H1 (cell line): ENCODE data around the gene VSTM2L. TPM values are rescaled to one million over a fixed set of nuclear protein-coding genes. Genes with fewer than 3 reads are reported as not detected.

Source experiments
- CTCF ChIA-PET: fragments of 300-600 bp; sonication (Branson Sonifier 250); formaldehyde crosslinking; loops from one replicate; lab custom pipeline; 2021; ENCODE audit not compliant: partially characterized antibody; lab: Charles Lee
- POLR2A ChIA-PET: fragments of 300-600 bp; sonication (Branson Sonifier 250); formaldehyde crosslinking; loops from one replicate; lab custom pipeline; 2021; ENCODE audit warnings: inconsistent platforms; ENCODE audit not compliant: partially characterized antibody; lab: Charles Lee
- DNase-seq, 2 experiments: peaks; one replicate each; pipeline versions ENCODE4 v3.0.0 to v3.0.0-alpha.2; 2010 to 2022; ENCODE audit warnings: low spot score in 2 of 2, low read depth in 1 of 2, mixed read lengths in 1 of 2
- FAIRE-seq: peaks from 2 replicates; lab custom pipeline; 2011; peaks lifted over from hg19 to GRCh38; lab: Jason Lieb, UNC
- H2AFZ ChIP-seq: 2 replicates; pipeline ENCODE4 v1.8.1; 2012; ENCODE audit warnings: low read length, inconsistent platforms
- H2AK5ac ChIP-seq: 2 replicates; pipeline ENCODE4 v1.6.1; 2013; ENCODE audit warnings: low read depth, low read length
- H2BK120ac ChIP-seq: replicated peaks from 2 replicates; pipeline ENCODE3; 2013; ENCODE audit warnings: low read depth, low read length, inconsistent platforms
- H2BK12ac ChIP-seq: 2 replicates; pipeline ENCODE4 v1.6.1; 2013; ENCODE audit warnings: low read depth, low read length
- H2BK15ac ChIP-seq: 2 replicates; pipeline ENCODE4 v1.6.1; 2013; ENCODE audit warnings: low read length
- H2BK20ac ChIP-seq: 2 replicates; pipeline ENCODE4 v1.6.1; 2013; ENCODE audit warnings: low read length
- H2BK5ac ChIP-seq: 2 replicates; pipeline ENCODE4 v1.6.1; 2013; ENCODE audit warnings: low read depth, low read length
- H3K14ac ChIP-seq: 2 replicates; pipeline ENCODE4 v1.6.1; 2013; ENCODE audit warnings: inconsistent platforms; ENCODE audit not compliant: insufficient read length
- H3K18ac ChIP-seq: 2 replicates; pipeline ENCODE4 v1.6.1; 2013; ENCODE audit warnings: low read length; ENCODE audit errors: extremely low read depth
- H3K23ac ChIP-seq: 2 replicates; pipeline ENCODE4 v1.6.1; 2013; ENCODE audit warnings: inconsistent platforms; ENCODE audit not compliant: insufficient read length
- H3K23me2 ChIP-seq: 2 replicates; pipeline ENCODE4 v1.6.1; 2013; ENCODE audit warnings: low read depth, low read length
- H3K27ac ChIP-seq: 2 replicates; pipeline ENCODE4 v1.6.1; 2011; ENCODE audit warnings: low read depth, low read length, inconsistent platforms
- H3K27me3 ChIP-seq, 4 experiments: replicated peaks in 1 of 4; 1 replicate in 1 of 4; 2 replicates in 3 of 4; pipeline versions ENCODE4 v1.6.1 to v1.8.1; 2011 to 2013; ENCODE audit warnings: low read length in 3 of 4, mild to moderate bottlenecking in 3 of 4, inconsistent platforms in 2 of 4, mixed read lengths in 2 of 4, moderate library complexity in 1 of 4; ENCODE audit not compliant: control insufficient read depth in 3 of 4, insufficient read depth in 3 of 4; ENCODE audit errors: extremely low read depth in 1 of 4
- H3K36me3 ChIP-seq, 4 experiments: 2 replicates each; pipeline versions ENCODE4 v1.6.1 to v1.8.1; 2011 to 2013; ENCODE audit warnings: mild to moderate bottlenecking in 4 of 4, low read length in 3 of 4, moderate library complexity in 2 of 4, control low read depth in 1 of 4, inconsistent platforms in 1 of 4; ENCODE audit not compliant: insufficient read depth in 4 of 4, control insufficient read depth in 2 of 4
- H3K4ac ChIP-seq: replicated peaks from 2 replicates; pipeline ENCODE3; 2013; ENCODE audit warnings: low read length, low read depth, mixed read lengths, inconsistent platforms; ENCODE audit not compliant: insufficient read length
- H3K4me1 ChIP-seq, 4 experiments: replicated peaks in 1 of 4; 1 replicate in 1 of 4; 2 replicates in 3 of 4; pipeline versions ENCODE4 v1.6.1 to v1.8.1; 2011 to 2013; ENCODE audit warnings: low read length in 3 of 4, inconsistent platforms in 2 of 4, mixed read lengths in 1 of 4; ENCODE audit not compliant: insufficient read depth in 4 of 4, control insufficient read depth in 3 of 4
- H3K4me2 ChIP-seq, 2 experiments: 2 replicates each; pipeline versions ENCODE4 v1.6.1 to v1.8.1; 2011 to 2013; ENCODE audit warnings: low read depth in 2 of 2, low read length in 2 of 2, control low read depth in 1 of 2, inconsistent platforms in 1 of 2, mild to moderate bottlenecking in 1 of 2; ENCODE audit not compliant: insufficient read depth in 1 of 2
- H3K4me3 ChIP-seq, 4 experiments: fragments of 200-600, 300-600 bp in 1 of 4; sonication (generic), shearing (Covaris generic), sonication (Bioruptor Twin) in 1 of 4; 2 replicates each; pipeline versions ENCODE4 v1.5.1 to v1.8.1; 2011 to 2016; ENCODE audit warnings: low read length in 4 of 4, low read depth in 3 of 4, control low read depth in 2 of 4, inconsistent platforms in 2 of 4, mild to moderate bottlenecking in 2 of 4, mixed read lengths in 1 of 4, moderate library complexity in 1 of 4; ENCODE audit not compliant: insufficient read depth in 2 of 4; ENCODE audit errors: extremely low read depth in 1 of 4
- H3K56ac ChIP-seq: replicated peaks from 2 replicates; pipeline ENCODE3; 2013; ENCODE audit warnings: low read depth, mild to moderate bottlenecking, mixed read lengths, low read length, inconsistent platforms; ENCODE audit not compliant: insufficient read length
- H3K79me1 ChIP-seq: 2 replicates; pipeline ENCODE4 v1.6.1; 2013; ENCODE audit warnings: low read depth, low read length, control low read depth
- H3K79me2 ChIP-seq, 2 experiments: 2 replicates each; pipeline versions ENCODE4 v1.6.1 to v1.8.1; 2012 to 2013; ENCODE audit warnings: low read length in 2 of 2, mild to moderate bottlenecking in 2 of 2, inconsistent platforms in 1 of 2; ENCODE audit not compliant: insufficient read depth in 2 of 2, control insufficient read depth in 1 of 2
- H3K9ac ChIP-seq, 4 experiments: replicated peaks in 1 of 4; 1 replicate in 1 of 4; 2 replicates in 3 of 4; pipeline versions ENCODE4 v1.6.1 to v1.8.1; 2011 to 2013; ENCODE audit warnings: low read depth in 3 of 4, low read length in 3 of 4, control low read depth in 2 of 4, mild to moderate bottlenecking in 2 of 4, moderate library complexity in 2 of 4, inconsistent platforms in 1 of 4; ENCODE audit errors: extremely low read depth in 1 of 4
- H3K9me3 ChIP-seq, 2 experiments: 2 replicates each; pipeline versions ENCODE4 v1.6.1 to v1.8.1; 2012 to 2013; ENCODE audit warnings: mild to moderate bottlenecking in 2 of 2, moderate library complexity in 2 of 2, control low read depth in 1 of 2, inconsistent platforms in 1 of 2, low read depth in 1 of 2, low read length in 1 of 2, mixed read lengths in 1 of 2; ENCODE audit not compliant: insufficient read depth in 2 of 2
- H4K20me1 ChIP-seq, 2 experiments: replicated peaks in 1 of 2; 2 replicates each; pipeline versions ENCODE3 to v1.8.1; 2011 to 2013; ENCODE audit warnings: inconsistent platforms in 2 of 2, low read length in 2 of 2, mild to moderate bottlenecking in 1 of 2; ENCODE audit not compliant: insufficient read depth in 2 of 2, control insufficient read depth in 1 of 2
- H4K5ac ChIP-seq: 2 replicates; pipeline ENCODE4 v1.6.1; 2013; ENCODE audit warnings: low read length, low read depth, mixed read lengths, inconsistent platforms; ENCODE audit not compliant: insufficient read length
- H4K8ac ChIP-seq: 2 replicates; pipeline ENCODE4 v1.8.0; 2013; ENCODE audit warnings: mild to moderate bottlenecking, moderate library complexity, low read length, inconsistent platforms; ENCODE audit not compliant: insufficient read depth; ENCODE audit errors: extremely low read depth
- H4K91ac ChIP-seq: replicated peaks from 2 replicates; pipeline ENCODE3; 2013; ENCODE audit warnings: low read length, mixed read lengths, inconsistent platforms; ENCODE audit not compliant: insufficient read length
- BRCA1 ChIP-seq: IDR thresholded peaks from 2 replicates; pipeline ENCODE4 v1.6.1; 2012; ENCODE audit warnings: low read depth, low read length, improper control_type of control experiment
- CBX5 ChIP-seq: fragments of 300-800, 300-1000 bp; sonication (generic); IDR thresholded peaks from 2 replicates; pipeline ENCODE4 v1.7.1; 2016; ENCODE audit warnings: antibody characterized with exemption, low read length, low read depth
- CREB1 ChIP-seq: IDR thresholded peaks from 2 replicates; pipeline ENCODE4 v1.6.1; 2012; ENCODE audit warnings: inconsistent platforms
- KDM5A ChIP-seq: fragments of 200-600 bp; IDR thresholded peaks from 2 replicates; pipeline ENCODE4 v1.7.1; 2012; ENCODE audit warnings: mild to moderate bottlenecking, low read length, inconsistent platforms, mixed read lengths
- SRF ChIP-seq: IDR thresholded peaks from 2 replicates; pipeline ENCODE4 v1.6.1; 2011; ENCODE audit warnings: mild to moderate bottlenecking, low read depth, low read length, moderate library complexity
- TAF1 ChIP-seq: IDR thresholded peaks from 2 replicates; pipeline ENCODE4 v1.6.1; 2011; ENCODE audit warnings: mild to moderate bottlenecking, low read depth, low read length
- TAF7 ChIP-seq: optimal IDR thresholded peaks from 2 replicates; pipeline ENCODE3; 2011; ENCODE audit warnings: low read depth, mild to moderate bottlenecking, inconsistent platforms, low read length, moderate library complexity, borderline replicate concordance
- TBP ChIP-seq: IDR thresholded peaks from 2 replicates; pipeline ENCODE4 v1.6.1; 2011; ENCODE audit warnings: low read depth, low read length, improper control_type of control experiment
- TCF12 ChIP-seq: IDR thresholded peaks from 2 replicates; pipeline ENCODE4 v1.6.1; 2011; ENCODE audit warnings: low read depth, mild to moderate bottlenecking, low read length
- WGBS, 2 experiments: shearing (Covaris generic) in 1 of 2; methylation state at CpG; one replicate each; pipeline versions ENCODE4 v1.1.6 to v1.1.7; 2013 to 2015; ENCODE audit warnings: low lambda C conversion rate in 2 of 2, mixed read lengths in 2 of 2, inconsistent platforms in 1 of 2, low coverage in 1 of 2, missing lambda C conversion rate in 1 of 2; ENCODE audit not compliant: insufficient replicate concordance in 2 of 2, insufficient coverage in 1 of 2, insufficient read length in 1 of 2; ENCODE audit errors: extremely low coverage in 1 of 2, missing lambda C conversion rate in 1 of 2; 5-methylcytosine and 5-hydroxymethylcytosine counted together
- polyA plus RNA-seq, 7 experiments: library from polyadenylated mRNA; depleted of rRNA in 3 of 7; stranded (reverse) in 5 of 7; unstranded in 2 of 7; fragments of >200 nt in 5 of 7; fragments of 200-250 nt in 2 of 7; gene quantifications; 1 replicate in 5 of 7; 2 replicates in 1 of 7; 4 replicates in 1 of 7; pipeline versions ENCODE4 v1.2.1 to v1.2.3, GENCODE V29; 2011 to 2013; ENCODE audit warnings: missing spikeins in 2 of 7, mixed read lengths in 2 of 7
- total RNA-seq: library from RNA; stranded (reverse); fragmentation: NEBNext Ultra II Directional; extraction: Animal tissue kit (Norgen Biotek cat#: 25700); gene quantifications from 2 replicates; pipeline ENCODE4 v1.2.1, GENCODE V29; 2021
- TF ChIP-seq, protein P1 (sequence below): IDR thresholded peaks from 2 replicates; pipeline ENCODE4 v1.6.1; 2012; ENCODE audit warnings: inconsistent platforms
- TF ChIP-seq, protein P2 (sequence below), 3 experiments: IDR thresholded peaks; 1 replicate in 2 of 3; 2 replicates in 1 of 3; pipeline versions ENCODE4 v1.5.1 to v1.6.1; 2011; ENCODE audit warnings: low read length in 3 of 3, mild to moderate bottlenecking in 3 of 3, inconsistent platforms in 2 of 3, low read depth in 1 of 3, moderate library complexity in 1 of 3; ENCODE audit not compliant: insufficient read depth in 1 of 3; ENCODE audit errors: control extremely low read depth in 1 of 3

The VSTM2L gene
- total and polyA plus RNA-seq, 2 of the 8 experiments (the other 6 are each of a cell fraction or from before 2014, with no cell fraction given): 1.3 to 3.2 TPM

DNA sequence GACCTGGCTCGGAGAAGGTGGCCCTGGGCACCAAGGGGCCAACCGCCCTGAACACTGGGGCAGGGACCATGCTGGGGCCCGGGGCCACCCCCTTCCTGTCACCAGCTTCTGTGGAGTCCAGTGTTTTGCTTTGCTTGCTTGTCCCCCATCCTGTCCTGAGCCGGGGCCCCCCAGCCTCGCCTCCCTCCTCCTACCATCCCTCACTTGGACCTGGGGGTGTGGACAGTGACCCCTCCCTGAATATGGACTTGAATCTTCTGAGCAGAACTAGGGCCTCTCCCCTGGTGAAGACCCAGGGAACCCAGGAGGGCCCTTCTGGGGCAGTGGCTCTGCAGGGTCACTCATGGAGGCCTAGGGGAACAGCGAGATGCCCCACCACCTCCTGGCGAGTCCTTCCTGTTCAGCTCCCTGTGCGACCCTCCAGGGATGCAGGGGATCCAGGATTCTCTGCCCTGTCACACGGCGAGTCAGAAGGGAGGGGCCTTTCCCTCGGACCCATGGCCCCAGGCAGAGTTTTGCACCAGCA, 41.6 kb downstream of the VSTM2L start:
- Histone ChIP-seq H2AFZ (no peak overlapping the region), H3K4me3 (no peak overlapping the region), H4K91ac (no peak overlapping the region), H3K27me3 (no peaks in the 10 kb centered on the region), H3K9ac (no peak overlapping the region), H2BK120ac (no peak overlapping the region), H2BK20ac (no peak overlapping the region), H4K8ac (peak overlapping the region; percentile 11), H3K23me2 (no peaks in the 10 kb centered on the region; the same call in 1 of the 2 replicates), H2BK5ac (no peak overlapping the region), H3K79me2 (no peaks in the 10 kb centered on the region), H4K5ac (no peak overlapping the region), H3K4ac (no peak overlapping the region), H3K56ac (no peak overlapping the region), H3K36me3 (no peaks in the 10 kb centered on the region), H4K20me1 (peaks cover 0 to 1% of the 10 kb centered on the region in 2 experiments), H2AK5ac (no peak overlapping the region), H3K23ac (no peak overlapping the region), H3K18ac (no peak overlapping the region; the same call in 1 of the 2 replicates), H2BK15ac (no peak overlapping the region), H3K4me1 (0 out of 7 replicates have a peak, but pooled peaks cover 0 to 4% (median 0%) of the 10 kb centered on the region in 4 experiments), H2BK12ac (no peak overlapping the region), H3K27ac (no peak overlapping the region; the same call in 1 of the 2 replicates), H3K14ac (no peak overlapping the region), H3K4me2 (no peak overlapping the region), H3K9me3 (no peaks in the 10 kb centered on the region), H3K79me1 (no peaks in the 10 kb centered on the region)
- POLR2A ChIA-PET: interaction anchor here (1.5 kb wide), 1 partner anchor 36 kb away, joined by 4 read pairs; no protein-coding TSS in a partner anchor
- CTCF ChIA-PET: interaction anchor here (0.6 to 4.9 kb wide), 11 partner anchors 9 to 208 kb away, joined by 3 to 42 read pairs (median 4); no protein-coding TSS in a partner anchor
- FAIRE-seq: no peak
- WGBS, 2 experiments: 84% methylated on average over 6 of the region's 11 CpGs; no CpG with 5 or more reads in 1 of the 2 experiments
- DNase-seq: peak in 1 of 2 experiments; percentile 40
- TF ChIP-seq SRF: no peak
- no peak for TF ChIP-seq CREB1
- TF ChIP-seq CBX5: no peak
- TF ChIP-seq, protein P1, sequence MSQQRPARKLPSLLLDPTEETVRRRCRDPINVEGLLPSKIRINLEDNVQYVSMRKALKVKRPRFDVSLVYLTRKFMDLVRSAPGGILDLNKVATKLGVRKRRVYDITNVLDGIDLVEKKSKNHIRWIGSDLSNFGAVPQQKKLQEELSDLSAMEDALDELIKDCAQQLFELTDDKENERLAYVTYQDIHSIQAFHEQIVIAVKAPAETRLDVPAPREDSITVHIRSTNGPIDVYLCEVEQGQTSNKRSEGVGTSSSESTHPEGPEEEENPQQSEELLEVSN: no peak
- TF ChIP-seq, protein P2, sequence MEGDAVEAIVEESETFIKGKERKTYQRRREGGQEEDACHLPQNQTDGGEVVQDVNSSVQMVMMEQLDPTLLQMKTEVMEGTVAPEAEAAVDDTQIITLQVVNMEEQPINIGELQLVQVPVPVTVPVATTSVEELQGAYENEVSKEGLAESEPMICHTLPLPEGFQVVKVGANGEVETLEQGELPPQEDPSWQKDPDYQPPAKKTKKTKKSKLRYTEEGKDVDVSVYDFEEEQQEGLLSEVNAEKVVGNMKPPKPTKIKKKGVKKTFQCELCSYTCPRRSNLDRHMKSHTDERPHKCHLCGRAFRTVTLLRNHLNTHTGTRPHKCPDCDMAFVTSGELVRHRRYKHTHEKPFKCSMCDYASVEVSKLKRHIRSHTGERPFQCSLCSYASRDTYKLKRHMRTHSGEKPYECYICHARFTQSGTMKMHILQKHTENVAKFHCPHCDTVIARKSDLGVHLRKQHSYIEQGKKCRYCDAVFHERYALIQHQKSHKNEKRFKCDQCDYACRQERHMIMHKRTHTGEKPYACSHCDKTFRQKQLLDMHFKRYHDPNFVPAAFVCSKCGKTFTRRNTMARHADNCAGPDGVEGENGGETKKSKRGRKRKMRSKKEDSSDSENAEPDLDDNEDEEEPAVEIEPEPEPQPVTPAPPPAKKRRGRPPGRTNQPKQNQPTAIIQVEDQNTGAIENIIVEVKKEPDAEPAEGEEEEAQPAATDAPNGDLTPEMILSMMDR (IDR thresholded peaks at IDR 0.05; ENCODE audit: control extremely low read depth in 1 of 3, insufficient read depth in 1 of 3, low read depth in 1 of 3, low read length in 3 of 3): no peak
- TF ChIP-seq KDM5A: no peak
- no peak for TF ChIP-seq TAF1
- no peak for TF ChIP-seq BRCA1
- no peak for TF ChIP-seq TBP
- no peak for TF ChIP-seq TCF12
- no peak for TF ChIP-seq TAF7
